ENCODE measurements around the gene TTC28.
A peak's percentile ranks its signal among the peaks of the same experiment; 100 is the strongest.
"Not testable (repeated sequence)": the region's sequence is repeated elsewhere in the genome, so short reads cannot be mapped to it uniquely, and the experiment has no call there.

Gene TTC28

DNA sequence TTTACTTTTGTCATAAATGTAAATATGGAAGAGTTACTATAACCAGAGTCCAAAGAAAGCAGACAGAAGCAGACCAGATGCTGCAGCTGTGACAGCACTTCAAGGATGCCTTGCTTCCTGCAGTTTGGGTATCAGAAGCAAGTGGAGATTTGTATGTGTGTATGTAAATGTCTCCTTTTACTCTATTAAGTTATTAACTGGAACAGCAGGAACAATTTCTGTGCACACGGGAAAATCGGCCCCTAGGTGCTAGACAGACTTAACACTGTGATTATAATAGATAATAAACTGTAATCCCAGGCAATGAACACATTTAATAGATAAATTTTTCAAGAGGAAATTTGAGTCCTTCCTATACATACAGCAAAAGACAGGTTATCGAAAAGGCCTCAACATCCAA, 582.0 kb downstream of the TTC28 start:
- DNase-seq (ENCODE audit: low spot score), result no peak

DNA sequence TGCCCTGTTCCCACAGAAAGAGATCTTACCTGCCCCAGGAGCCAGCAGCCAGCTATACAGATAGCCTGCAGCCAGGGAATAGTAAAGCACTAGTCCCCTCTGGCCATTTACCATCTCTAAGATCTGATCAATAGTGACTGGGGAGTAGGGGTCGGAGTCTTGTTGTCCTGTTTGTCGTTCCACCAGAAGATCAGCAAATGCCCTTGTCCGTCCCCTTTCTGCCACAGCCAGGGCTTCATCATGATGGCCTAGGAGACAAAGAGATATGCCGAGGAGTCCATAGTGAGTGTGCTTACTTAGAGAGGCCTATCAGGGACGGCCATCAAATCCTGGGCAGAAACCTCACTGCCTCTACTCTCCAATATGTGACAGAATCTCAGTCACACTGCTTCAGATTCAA, 583.5 kb downstream of the TTC28 start:
- no peak for DNase-seq (ENCODE audit: low spot score)

DNA sequence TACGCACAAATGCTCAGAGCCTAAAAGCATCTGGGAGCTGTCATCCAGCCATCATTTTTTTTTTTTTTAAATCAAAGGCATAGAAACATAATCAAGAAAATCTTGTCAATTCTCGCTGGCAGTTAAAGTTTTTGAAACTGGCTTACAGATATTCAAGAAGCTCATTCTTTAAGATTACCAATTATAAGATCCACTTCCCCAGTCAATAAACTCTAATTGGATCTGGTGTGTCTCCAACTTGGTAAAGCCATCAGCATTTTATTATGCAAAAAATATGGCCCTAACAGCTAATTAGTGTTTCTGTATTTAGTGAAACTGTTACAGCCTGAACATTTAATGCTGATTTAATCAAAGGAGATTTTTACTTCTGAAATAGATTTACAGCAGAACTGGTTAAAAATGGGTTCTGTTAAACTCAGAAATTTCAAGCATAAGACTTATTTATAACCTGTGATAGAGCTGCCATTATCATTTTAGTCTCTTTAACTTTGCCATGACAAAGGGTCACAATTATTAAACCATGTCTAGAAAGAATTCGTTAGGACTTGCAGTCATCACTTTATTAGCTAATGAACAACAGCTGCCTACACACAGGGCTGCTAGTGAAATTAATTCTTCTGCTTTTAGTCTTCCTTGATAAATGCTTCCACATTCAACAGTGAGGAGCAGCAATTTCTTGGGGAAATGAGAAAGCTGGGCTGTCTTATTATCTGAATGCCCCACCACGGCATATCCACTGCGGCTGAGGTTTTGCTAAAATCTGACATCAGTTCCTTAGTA, 584.1 kb downstream of the TTC28 start:
- no peak for DNase-seq (ENCODE audit: low spot score)

DNA sequence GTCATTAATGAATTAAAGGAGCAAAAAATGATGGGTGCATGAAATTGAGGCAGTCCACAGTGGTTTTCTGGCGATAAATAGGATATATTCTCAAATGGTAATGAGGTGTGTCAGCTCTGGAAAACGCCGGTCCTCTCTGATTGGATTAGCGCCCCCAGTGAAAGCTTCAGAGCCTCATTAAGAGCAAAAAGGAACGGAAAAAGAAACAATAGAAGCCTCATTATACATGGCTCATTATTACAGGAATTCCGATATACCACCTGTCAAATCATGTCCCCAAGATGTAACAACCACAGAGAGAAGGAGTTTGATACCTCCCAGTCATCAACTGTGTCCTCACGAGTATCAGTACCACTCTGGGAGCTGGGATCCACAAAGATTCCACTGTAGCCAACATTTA, 584.9 kb downstream of the TTC28 start:
- DNase-seq (ENCODE audit: low spot score), result no peak

- DNase-seq (ENCODE audit: low spot score), result no peak
Measured at GRCh38 chr22:28093711-28094110, 585.9 kb downstream of the TTC28 start.

- DNase-seq (ENCODE audit: low spot score), result no peak
Measured at GRCh38 chr22:28091486-28091885, 588.2 kb downstream of the TTC28 start.

DNA sequence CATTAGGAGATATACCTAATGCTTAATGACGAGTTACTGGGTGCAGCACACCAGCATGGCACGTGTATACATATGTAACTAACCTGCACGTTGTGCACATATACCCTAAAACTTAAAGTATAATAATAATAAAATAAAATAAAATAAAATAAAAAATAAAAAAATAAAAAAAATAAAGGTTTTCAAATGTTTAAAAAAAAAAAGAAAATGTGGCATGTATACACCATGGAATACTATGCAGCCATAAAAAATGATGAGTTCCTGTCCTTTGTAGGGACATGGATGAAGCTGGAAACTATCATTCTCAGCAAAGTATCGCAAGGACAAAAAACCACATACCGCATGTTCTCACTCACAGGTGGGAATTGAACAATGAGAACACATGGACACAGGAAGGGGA, 590.1 kb downstream of the TTC28 start:
- not testable (repeated sequence) for DNase-seq (ENCODE audit: low spot score)

- no peak for DNase-seq (ENCODE audit: low spot score)
Measured at GRCh38 chr22:28077166-28077565, 602.5 kb downstream of the TTC28 start.

DNA sequence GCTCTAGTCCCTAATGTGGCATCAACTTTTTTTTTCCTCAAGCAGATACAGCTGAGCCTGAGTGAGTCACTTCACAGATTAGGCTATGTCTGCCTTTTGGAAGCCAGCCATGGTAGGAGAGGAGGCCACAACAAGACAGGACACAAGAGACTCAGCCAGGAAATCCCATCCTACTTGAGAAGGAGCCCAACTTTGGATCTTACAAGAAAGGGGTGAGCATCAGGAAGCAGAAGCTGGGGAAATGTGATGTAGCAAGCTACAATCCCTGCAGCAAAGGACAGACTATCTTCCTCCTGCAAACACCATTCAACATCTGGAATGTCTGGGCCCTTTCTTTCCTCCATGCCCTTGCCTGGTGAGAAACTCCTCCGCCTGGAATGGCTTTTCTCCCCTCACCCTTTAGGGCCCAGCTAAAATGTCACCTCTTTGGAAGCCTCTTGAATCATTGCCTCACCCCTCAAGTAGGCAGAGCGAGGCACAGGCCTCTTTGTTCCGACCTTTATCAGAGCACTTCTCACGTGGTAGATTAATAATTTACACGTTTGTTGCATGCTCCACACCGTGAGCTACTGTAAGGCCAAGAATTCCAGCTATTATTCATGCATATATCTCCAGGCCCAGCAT, 604.2 kb downstream of the TTC28 start:
- no peak for DNase-seq (ENCODE audit: low spot score)

- no peak for DNase-seq (ENCODE audit: low spot score)
Measured at GRCh38 chr22:28074526-28074925, 605.1 kb downstream of the TTC28 start.

DNA sequence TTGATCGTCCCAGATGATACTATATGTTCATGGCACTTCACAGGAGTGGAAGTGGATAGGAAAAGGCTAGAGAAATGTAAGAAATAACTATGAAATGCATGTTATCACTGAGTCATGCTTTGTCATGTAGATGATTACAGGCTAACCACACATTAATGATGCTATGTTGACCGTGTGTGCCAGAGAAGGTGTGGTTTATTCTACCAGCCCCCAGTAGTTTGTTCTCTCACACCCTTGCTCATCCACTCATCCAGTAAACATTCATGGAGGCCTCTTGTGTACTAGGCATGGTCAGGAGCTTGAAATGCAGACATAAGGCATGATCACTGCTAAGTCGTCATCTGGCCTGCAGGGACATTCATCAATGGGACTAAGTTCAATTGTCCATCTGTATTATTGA, 607.6 kb downstream of the TTC28 start:
- DNase-seq (ENCODE audit: low spot score), result no peak

DNA sequence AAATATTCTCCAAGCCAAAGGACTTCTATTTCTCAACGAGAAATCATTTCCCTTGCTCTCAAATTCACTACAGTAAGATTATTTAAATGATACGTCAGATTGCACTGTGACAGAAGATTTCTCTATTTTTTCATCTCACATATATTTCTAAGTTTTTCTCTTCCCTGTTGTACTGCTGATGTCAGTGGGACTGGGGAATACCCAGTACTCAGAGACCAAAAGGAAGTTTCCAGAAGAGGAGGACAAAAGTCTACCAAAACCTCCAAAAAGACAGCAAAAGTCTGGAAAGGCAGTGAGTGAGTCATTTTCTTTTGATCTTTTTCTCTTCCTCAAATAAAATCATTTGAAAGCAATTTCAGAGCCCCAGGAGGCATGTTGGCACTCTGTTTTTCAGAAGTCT, 610.8 kb downstream of the TTC28 start:
- DNase-seq (ENCODE audit: low spot score), result no peak

DNA sequence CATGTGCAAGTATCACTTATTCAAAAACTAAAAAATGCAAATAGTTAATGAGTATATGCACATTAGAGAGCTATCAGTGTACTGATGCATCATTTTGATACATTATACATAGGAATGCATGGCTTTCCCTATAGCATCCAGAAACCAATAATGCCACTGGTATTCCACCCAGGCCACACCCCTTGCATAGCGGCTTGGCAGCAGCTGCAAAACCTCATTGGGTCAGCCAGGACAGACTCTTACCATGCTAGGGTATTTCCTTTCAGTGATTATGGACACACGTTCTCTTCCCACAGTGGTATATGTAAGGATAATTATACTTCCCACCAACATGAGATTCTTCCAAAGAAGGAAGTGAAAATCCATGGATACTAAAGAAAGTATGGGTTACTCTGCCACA, 614.7 kb downstream of the TTC28 start:
- no peak for DNase-seq (ENCODE audit: low spot score)

DNA sequence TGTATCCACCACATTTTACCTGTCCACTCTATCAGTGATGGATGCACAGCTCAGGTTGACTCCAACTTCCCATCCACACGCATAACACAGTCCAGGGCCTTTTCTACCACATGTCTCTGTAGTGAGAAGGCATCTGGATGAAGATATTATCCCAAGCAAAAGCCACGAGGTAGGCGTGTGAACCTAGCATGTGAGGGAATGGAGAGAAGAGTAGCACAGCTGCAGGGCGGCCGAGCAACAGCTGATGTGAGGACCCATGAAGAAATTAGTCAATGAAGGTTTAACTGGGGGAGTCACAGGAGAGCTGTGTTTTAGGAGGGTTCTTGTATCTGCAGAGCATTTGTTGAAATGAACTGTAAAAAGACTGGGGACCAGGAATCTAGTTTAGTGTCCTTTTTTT, 616.0 kb downstream of the TTC28 start:
- DNase-seq (ENCODE audit: low spot score), result no peak

GRCh38 chr22:28060594-28060993, 619.0 kb downstream of the TTC28 start:
- not testable (repeated sequence) for DNase-seq (ENCODE audit: low spot score)

DNA sequence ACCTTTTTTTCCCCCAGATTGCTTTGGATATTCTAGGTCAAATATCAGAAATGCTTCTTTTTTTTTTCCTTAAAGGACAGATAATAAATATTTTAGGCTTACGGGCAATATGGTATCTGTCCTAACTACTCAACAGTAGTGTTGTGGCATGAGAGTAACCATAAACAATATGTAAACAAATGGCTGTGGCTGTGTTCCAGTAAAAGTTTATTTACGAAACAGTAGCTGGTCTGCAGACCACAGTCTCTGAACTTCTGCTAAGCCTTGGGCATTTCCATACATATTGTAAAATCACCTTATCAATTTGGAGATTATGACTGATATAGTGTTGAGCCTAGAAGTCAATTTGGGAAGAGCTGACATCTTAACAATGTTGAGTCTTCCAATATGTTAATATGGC, 621.6 kb downstream of the TTC28 start:
- no peak for DNase-seq (ENCODE audit: low spot score)

DNA sequence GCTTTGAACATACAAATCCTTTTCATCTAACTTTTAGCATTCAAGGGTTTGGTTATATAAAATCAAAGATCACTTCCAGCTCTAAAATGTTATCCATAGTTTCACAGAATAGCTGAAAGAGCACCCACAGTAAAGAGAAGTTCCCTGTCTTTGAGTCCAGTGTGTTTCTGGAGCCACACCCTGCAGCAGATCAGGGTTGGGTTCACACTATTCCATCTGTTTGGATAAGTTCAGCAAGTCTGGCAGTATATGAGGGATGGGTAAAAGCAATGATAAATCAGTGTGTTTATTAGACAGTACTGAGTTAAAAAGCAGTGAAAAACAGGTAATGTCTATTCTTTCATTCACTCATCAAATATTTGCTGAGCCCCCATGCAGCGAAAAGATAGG, 624.8 kb downstream of the TTC28 start:
- DNase-seq (ENCODE audit: low spot score), result no peak

DNA sequence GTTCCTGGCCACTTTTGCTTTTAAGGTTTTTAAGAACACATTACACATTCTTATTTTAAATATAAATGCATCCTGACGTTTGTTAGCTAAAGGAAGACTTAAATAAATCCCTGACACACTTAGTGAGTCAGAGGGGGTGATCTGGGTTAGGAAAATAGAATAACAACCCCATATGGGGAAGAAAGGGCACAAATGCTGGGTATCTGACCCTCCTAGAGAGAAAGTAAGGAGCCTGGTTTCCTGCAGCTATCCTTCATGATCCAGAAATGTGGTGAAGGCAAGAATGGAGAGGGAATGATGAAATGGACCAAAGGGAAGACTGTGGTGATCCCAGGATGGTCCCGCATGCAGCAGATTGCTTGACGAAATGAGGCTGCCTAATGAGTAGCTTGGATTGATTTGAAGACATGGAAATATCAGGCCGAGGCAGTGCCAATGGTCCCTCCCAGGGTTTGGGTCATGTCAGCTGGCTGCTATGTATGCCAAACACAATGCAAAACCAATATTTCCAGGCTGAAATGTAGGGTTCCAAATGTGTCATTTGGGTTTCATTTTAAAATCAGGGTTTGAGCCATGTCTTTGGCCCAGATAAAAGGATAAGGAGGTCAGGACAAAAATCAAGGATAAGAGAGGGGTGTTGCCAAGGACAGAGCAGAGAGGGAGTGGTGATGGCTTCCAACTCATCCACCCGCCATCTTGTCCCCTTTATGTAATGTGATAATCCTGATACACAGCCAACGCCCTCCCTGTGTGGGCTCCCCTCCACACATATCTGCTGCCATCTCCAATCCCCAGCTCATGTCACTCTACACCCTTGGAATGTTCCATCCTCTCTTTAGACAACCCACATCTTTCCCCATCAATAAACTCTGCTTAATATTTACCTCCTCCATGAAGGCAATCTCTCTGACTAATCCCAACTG, 625.5 kb downstream of the TTC28 start:
- DNase-seq (ENCODE audit: low spot score), result no peak

DNA sequence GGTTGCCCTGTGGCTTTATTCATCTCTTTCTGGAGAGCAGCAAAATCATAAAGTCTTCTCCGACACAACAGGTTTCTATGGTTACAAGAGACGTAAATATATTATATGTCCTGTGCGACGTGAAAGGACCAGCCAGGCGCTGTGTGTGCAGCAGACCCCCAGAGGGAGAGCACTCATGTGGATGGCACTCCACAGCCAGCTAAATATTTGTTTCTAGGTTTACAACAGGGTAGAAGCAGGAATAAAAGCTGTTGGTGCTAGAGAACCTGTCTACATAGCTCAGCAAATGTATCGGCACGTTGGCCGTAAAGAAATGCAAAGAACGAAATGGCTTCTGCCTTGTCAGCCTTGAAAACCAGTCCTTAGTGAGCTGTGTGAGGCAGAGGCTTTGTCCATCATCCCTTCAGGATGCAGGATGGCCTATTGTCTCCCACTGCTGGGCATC, 626.8 kb downstream of the TTC28 start:
- DNase-seq (ENCODE audit: low spot score), result no peak

- DNase-seq (ENCODE audit: low spot score), result peak; percentile 67
Measured at GRCh38 chr22:28051787-28052356, 627.8 kb downstream of the TTC28 start.

DNA sequence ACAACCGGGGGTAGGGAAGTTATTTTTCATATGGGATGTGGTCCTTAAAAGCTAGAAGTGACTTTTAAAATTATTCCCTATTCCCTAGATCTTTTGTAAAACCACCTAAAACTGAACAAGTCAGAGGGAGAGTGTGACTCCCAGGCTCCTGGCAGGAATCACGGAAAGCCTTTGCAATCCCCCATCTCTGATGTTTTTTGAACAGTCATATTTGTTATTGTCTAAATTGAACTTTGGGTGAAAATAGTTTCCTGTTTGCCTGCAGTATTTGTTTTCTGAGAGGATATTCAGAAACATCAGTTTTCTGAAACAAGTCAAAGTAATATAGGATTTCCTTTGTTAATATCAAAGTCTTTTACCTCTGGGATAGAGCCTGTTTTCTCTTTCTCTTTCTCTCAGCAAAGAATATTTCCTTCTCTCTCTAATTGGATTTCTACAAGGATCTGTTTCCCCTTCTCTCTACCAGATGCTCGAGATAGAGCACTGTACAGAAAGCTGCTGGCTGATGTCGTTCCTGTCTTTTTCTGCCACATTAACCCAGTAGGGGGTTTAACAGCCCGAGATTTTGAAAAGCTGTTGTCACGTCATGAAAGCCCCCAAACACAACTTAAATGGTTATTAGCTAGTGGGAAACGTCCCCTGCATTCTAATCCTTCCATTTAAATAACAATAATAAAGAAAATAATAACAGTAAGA, 628.4 kb downstream of the TTC28 start:
- DNase-seq (ENCODE audit: low spot score), result no peak

- no peak for DNase-seq (ENCODE audit: low spot score)
Measured at GRCh38 chr22:28048529-28048928, 631.1 kb downstream of the TTC28 start.
